ENCODE results near the gene PLIN4.

DNA sequence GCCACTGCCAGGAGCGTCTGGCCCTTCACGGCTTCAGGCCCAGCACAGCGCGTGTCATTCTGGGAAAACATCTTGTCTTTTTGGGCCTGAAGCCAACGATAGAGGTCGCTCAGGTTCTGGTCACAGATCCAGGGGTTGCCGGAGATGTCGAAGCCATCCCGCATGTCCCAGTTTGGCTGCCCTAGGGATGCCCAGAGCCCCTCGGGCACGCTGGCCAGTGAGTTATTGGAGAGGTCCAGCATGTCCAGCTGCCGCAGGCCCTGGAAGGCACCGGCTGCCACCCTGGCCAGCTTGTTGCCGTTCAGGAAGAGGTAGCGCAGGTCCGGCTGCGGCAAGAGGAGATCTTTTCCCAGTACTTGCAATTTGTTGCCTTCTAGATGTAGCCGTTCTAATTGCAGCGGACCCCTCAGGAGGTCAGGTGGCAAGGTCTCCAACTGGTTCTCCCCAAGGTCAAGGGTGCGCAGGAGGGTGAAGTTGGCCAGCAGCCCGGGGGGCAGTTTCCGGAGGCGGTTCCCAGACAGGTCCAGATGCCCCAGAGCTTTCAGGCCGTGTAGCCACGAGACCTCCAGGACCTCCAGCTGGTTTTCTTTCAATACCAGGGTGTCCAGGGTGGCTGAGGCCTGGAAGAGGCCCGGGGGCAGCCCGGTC lies 19.8 kb upstream of the PLIN4 start:
- TF ChIP-seq POLR2AphosphoS5 (IDR thresholded peaks at IDR 0.05; ENCODE audit: insufficient read depth in 1 of 2, low read depth in 1 of 2) (no peak), POLR2A (IDR thresholded peaks at IDR 0.05) (no peak)
- TF ChIP-seq, protein P1, sequence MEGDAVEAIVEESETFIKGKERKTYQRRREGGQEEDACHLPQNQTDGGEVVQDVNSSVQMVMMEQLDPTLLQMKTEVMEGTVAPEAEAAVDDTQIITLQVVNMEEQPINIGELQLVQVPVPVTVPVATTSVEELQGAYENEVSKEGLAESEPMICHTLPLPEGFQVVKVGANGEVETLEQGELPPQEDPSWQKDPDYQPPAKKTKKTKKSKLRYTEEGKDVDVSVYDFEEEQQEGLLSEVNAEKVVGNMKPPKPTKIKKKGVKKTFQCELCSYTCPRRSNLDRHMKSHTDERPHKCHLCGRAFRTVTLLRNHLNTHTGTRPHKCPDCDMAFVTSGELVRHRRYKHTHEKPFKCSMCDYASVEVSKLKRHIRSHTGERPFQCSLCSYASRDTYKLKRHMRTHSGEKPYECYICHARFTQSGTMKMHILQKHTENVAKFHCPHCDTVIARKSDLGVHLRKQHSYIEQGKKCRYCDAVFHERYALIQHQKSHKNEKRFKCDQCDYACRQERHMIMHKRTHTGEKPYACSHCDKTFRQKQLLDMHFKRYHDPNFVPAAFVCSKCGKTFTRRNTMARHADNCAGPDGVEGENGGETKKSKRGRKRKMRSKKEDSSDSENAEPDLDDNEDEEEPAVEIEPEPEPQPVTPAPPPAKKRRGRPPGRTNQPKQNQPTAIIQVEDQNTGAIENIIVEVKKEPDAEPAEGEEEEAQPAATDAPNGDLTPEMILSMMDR (IDR thresholded peaks at IDR 0.05) = no peak

All from vagina (tissue), 2 donors.